A549 treated with CpdA at 1 μM for 4 hours (cell line): ENCODE data around the gene C19orf67. TPM values are rescaled to one million over a fixed set of nuclear protein-coding genes. Genes with fewer than 3 reads are reported as not detected.

Source experiments
- total RNA-seq: library from RNA; stranded (reverse); fragments of 200-300 nt; extraction: Qiagen RNA extraction; gene quantifications from 5 replicates; pipeline ENCODE4 v1.2.3, GENCODE V29; 2022; ENCODE audit warnings: low read depth

C19orf67 gene
- total RNA-seq: not detected in 5 replicates

DNA sequence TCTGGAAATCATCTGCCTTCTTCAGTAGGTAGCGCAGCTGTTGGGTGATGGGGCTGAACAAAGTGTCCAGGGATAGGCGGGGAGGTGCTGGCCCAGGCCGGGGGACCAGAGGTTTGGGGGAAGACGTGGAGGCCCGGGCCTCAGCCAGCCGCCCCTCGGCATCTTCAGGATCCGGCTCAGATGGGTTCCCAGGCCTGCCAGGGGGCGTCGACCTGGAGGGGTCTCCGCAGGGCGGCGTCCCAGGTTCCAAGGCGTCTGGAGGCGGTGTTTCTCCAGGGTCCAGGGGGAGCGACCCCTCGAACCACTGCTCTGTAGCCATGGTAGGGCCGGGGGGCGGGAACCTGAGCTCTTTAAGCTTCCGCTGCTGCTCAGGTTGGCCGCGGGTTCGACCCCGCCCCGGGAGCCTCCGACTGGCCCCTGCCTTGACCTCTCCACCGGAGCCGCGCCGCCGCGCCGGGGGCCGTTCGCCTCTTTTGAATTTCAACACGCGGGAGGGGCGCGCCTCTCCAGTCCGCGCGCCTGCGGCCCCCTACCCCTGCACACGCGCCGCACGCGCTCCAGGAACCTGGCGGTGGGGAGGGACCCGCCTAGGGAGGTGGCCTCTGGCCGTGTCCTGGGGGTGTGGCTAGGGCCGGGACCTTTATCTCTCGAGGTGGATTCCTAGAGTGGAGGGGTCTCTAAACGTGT is at the start of gene C19orf67:
Gene C19orf67 (minus strand): TSS at position 475 of the 687 bp plus-strand sequence. CDS start 156 bp downstream, at position 319.

DNA sequence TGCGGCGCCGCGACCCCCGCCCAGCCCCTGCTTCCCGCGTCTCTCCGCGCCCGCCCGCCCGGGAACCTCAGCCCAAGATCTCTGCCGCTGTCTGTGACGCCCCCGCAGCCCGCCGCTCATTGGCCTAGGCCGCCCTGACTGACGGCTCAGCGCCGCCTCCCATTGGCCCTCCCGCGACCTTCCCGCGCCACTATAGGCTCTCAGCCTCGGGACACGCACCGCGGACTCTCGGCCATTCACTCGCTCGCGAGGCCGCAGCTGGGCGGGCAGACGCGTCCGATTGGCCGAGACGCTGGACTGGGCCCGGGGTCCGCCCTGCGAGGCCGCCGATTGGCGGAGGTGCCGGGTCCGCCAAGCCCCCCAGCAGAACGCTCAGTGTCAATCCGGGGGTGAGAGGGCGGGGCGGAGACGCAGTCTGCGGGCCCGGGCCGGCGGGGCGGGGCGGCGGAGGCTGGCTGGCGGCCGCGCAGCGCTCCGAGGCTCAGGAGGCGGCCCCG is 32.1 kb upstream of the C19orf67 start, which contains the start of gene PRKACA:
Gene PRKACA (minus strand): TSS at position 95 of the 497 bp plus-strand sequence. CDS start 215 bp downstream, outside the sequence.

GRCh38 chr19:14090509-14091080 is 5.0 kb upstream of the C19orf67 start, which contains the start of gene SAMD1:
SAMD1 (minus strand) TSS chr19:14090751.

DNA sequence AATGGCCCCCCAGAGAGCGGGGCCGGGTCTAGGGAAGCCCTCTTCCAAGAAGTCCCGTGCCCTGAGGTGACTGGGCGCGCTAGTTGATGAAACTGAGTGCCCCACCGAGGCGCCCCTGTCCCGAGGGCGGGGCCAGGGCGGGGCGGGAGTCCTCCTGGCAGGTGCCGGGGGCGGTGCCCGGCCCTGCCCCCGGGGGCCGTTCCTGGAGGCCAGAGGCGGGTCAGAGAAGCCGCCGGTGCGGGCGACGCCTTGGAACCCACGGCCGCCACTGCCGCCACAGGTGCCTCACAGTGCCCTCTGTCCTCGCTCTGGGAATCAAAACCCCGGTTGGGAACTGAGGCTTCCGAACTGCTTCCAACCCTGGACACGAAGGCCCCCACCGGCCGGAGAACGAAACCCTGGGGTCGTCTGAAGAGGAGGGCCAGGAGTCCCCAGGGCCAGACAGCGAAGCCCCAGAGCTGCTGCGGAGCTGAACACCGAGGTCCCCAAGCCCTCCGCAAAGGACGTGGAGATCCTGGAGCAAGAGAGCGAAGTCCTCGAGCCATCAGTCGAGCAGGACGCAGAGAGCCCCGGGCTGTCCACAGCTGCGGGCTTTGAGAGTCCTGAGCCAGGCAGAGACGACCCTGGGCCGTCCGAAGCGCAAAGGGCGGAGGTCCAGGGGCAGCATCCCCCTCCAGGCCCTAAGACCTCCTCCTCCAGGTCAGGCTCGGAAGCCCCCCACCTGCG is 12.9 kb downstream of the C19orf67 start, which contains the start of gene MISP3:
Gene MISP3 (plus strand): TSS at position 252 of the 726 bp plus-strand sequence. CDS start 524 bp downstream, outside the sequence.

GRCh38 chr19:14061751-14062557 is 23.6 kb downstream of the C19orf67 start, which contains the start of gene PALM3:
PALM3 (minus strand) TSS chr19:14062076; CDS start chr19:14061980, 96 bp downstream.

DNA sequence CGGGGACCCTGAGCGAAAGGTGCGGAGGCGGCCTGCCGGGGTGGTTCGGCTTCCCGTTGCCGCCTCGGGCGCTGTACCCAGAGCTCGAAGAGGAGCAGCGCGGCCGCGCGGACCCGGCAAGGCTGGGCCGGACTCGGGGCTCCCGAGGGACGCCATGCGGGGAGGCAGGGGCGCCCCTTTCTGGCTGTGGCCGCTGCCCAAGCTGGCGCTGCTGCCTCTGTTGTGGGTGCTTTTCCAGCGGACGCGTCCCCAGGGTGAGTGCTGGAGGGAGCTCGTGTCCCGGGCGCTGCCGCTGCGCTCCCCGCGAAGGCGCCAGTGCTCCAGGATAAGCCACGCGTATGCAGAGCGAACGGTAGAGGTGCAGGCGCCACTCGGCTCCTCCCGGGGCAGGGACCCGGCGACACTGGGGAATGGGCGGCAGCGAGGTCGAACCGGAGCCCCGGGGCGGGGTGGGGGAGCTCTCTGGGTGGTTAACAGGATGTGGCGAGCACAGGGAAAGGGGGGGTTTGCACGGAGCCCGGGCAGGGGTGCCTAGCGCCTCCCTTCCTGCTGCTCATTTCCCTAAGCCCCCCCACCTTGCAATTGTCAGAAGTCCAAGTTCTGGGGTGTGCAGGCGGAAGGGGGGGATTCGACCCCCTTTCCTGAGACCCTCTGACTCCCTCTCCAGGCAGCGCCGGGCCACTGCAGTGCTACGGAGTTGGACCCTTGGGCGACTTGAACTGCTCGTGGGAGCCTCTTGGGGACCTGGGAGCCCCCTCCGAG is 53.7 kb downstream of the C19orf67 start, which contains the start of gene IL27RA:
Gene IL27RA (plus strand): TSS at position 44 of the 762 bp plus-strand sequence. CDS start 111 bp downstream, at position 155.

Other genes with a start within 250 kb of the C19orf67 start
- 1.9 to 3.9 TPM (median 3.1 TPM) in 5 replicates for gene NANOS3, start 208.6 kb downstream of the C19orf67 start, total RNA-seq
- gene BRME1, start 179.7 kb downstream of the C19orf67 start, total RNA-seq: 0.09 to 0.64 TPM (median 0.46 TPM) in 3 of 5 replicates, not detected in the others
- gene CC2D1A, start 179.6 kb downstream of the C19orf67 start, total RNA-seq: 9.2 to 12.0 TPM (median 10.7 TPM) in 5 replicates
- 0.87 to 1.5 TPM (median 1.2 TPM) in 5 replicates for gene PODNL1, start 147.4 kb downstream of the C19orf67 start, total RNA-seq
- gene DCAF15, start 133.3 kb downstream of the C19orf67 start, total RNA-seq: 14.2 to 21.2 TPM (median 20.4 TPM) in 5 replicates
- 3.5 to 7.8 TPM (median 6.1 TPM) in 5 replicates for gene RFX1, start 79.5 kb downstream of the C19orf67 start, total RNA-seq
- gene RLN3, start 57.6 kb downstream of the C19orf67 start, total RNA-seq: not detected in 5 replicates
- gene IL27RA, start 54.0 kb downstream of the C19orf67 start, total RNA-seq: 7.8 to 12.2 TPM (median 11.2 TPM) in 5 replicates
- gene PALM3, start 23.7 kb downstream of the C19orf67 start, total RNA-seq: 1.9 to 2.4 TPM (median 1.9 TPM) in 5 replicates
- 3.1 to 4.3 TPM (median 4.0 TPM) in 5 replicates for gene MISP3, start 13.0 kb downstream of the C19orf67 start, total RNA-seq
- 39.4 to 49.2 TPM (median 42.2 TPM) in 5 replicates for gene SAMD1, start 5.0 kb upstream of the C19orf67 start, total RNA-seq
- 32.5 to 38.6 TPM (median 33.9 TPM) in 5 replicates for gene PRKACA, start 32.0 kb upstream of the C19orf67 start, total RNA-seq
- 30.2 to 35.4 TPM (median 33.9 TPM) in 5 replicates for gene ASF1B, start 50.8 kb upstream of the C19orf67 start, total RNA-seq
- 2.9 to 3.4 TPM (median 3.1 TPM) in 5 replicates for gene ADGRL1, start 120.4 kb upstream of the C19orf67 start, total RNA-seq